ENCODE data around the gene BBIP1.
"Not testable (repeated sequence)": the region's sequence is repeated elsewhere in the genome, so short reads cannot be mapped to it uniquely, and the experiment has no call there.

The BBIP1 gene

DNA sequence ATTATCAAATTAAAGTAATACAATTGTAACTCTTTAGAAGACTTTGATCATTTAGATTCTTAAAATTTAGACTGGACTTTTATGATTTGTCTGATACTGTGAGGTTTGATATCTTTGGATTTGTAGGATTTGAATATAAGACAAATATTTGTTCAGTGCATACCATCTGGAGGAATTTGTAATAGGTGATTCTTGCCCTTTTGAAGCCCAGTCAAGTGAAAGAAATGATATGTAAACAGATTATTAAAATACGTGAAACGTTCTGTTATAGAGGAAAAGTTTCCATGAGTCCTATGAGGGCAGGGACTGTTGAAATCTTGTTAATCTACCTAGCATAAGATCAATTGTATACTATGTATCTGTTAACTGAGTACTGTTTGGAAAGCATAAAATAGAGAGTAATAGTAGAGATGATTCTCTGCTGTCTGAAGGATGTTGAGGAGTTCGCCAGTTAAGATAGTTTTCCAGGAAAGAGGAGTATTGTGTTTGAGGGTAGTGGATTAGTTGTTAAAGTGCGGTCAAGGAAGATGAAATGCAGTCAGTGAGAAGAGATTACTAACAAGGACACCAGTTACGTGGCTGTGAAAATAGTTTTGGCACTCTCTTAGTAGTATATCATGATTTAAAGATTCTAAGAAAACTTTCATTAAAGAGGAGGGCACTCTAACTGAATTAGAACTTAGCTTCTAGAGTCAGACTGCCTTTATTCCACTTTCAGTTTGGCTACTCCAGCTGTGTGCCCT, 32.9 kb downstream of the BBIP1 start:
- no peak for DNase-seq (ENCODE audit: low read depth in 3 of 3, low spot score in 1 of 3)

DNA sequence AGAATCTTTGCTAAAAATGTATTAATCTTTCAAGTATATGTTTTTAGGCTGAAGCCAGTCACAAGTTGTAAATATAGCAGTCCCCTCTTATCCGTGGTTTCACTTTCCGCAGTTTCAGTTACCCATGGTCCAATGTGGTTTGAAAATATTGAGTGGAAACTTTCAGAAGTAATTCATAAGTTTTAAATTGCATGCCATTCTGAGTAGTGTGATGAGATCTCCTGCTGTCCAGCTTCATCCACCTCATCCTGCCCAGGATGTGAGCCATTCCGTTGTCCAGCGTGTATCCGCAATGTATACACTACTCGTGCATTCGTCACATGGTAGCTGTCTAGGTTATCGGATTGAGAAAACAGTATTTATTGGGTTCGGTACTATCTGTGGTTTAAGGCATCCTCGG, 35.1 kb downstream of the BBIP1 start:
- DNase-seq (ENCODE audit: low read depth in 3 of 3, low spot score in 1 of 3): no peak

DNA sequence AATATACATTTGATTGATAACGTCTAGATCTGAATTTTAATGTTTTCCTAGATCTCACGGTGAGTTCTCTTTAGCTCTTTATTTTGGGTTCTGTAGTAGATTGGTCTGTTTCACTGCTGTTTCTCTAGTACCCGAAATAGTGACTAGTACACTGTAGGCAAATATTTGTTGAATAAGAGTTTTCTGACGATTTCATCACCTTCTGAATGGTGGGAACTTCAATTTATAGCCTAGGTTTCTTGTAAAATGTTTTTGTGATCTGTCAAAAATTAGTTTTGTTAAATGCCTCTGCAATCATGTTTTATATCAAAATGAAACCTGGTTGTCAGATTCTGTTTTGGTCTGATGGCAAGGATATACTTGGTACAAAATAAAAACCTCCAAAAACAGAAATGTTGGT, 37.1 kb downstream of the BBIP1 start:
- no peak for DNase-seq (ENCODE audit: low read depth in 3 of 3, low spot score in 1 of 3)

DNA sequence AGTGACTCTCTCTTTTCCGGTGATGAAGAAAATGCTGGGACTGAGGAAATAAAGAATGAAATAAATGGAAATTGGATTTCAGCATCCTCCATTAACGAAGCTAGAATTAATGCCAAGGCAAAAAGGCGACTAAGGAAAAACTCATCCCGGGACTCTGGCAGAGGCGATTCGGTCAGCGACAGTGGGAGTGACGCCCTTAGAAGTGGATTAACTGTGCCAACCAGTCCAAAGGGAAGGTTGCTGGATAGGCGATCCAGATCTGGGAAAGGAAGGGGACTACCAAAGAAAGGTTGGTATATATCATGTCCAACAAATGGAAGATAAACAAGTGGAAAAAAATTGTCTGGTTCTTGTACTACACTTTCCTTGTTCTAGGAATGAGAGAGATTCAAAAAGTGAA, 37.7 kb downstream of the BBIP1 start:
- DNase-seq (ENCODE audit: low read depth in 3 of 3, low spot score in 1 of 3): no peak

DNA sequence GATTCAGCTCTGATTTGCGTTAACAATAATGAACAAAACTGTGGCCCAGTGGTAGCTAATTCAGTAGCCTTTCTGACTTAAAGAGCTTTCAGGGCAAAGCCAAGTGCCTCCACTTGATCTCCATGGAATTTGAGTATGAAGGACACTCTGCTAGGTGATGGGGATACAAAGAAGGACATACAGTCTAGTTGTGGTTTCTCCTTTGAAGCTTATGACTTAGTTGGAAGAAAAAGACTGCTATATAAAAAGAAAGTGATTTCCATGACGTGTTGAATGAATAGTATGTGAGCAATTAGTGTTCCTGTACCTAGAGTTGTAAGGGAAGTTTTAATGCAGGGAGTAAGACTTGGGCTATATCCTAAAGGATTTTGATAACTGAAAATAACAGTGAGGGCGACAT, 39.0 kb downstream of the BBIP1 start:
- no peak for DNase-seq (ENCODE audit: low read depth in 3 of 3, low spot score in 1 of 3)

DNA sequence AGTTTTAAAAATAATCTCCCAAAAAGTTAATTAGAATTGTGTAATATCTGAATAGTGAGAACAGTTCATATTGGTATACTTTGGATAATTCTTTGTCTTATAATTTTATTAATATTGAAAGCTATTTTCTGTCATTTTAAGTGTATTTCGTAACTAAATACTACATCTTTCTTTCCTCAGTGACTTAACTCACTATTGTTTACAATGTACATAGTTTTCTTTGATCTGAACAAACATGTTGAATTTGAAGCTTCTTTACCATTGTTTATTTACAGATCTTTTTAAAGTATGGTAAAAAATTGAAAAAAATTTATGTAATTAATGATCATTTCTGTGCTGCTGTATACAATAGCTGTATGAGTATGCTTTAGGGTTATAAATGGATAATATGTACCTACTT, 42.2 kb downstream of the BBIP1 start:
- no peak for DNase-seq (ENCODE audit: low read depth in 3 of 3, low spot score in 1 of 3)

DNA sequence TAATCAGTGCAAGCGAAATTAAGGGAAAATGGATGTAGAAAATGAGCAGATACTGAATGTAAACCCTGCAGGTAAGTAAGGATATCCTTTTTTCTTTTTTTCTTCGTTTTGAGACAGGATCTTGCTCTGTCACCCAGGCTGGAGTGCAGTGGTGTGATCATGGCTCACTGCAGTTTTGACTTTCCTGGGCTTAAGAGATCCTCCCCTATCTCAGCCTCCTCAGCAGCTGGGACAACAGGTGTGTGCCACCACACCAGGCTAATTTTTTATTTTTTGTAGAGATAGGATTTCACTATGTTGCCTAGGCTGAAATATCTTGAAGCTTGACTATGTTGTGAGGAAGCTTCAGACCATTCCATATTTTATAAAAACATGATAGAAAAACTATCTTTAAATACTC, 43.0 kb downstream of the BBIP1 start:
- DNase-seq (ENCODE audit: low read depth in 3 of 3, low spot score in 1 of 3): no peak

DNA sequence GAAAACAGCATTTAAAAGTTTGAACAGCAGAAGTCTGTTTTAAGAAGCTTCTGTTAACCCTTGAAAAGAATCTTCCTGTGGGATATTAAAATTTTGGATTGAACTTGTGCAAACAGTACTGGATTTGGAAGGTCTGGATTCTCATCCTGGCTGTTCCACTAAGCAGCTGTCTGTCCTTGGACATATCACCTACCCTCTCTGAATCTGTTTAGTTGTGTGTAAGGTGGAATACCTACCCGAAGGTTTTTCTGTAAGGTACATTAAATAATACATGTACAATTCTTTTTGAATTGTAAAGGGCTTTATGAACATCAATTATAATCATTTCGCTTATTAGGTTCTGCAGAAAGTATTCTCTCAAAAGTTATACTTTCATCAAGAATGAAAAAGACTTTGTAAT, 45.0 kb downstream of the BBIP1 start:
- DNase-seq (ENCODE audit: low read depth in 3 of 3, low spot score in 1 of 3): no peak

DNA sequence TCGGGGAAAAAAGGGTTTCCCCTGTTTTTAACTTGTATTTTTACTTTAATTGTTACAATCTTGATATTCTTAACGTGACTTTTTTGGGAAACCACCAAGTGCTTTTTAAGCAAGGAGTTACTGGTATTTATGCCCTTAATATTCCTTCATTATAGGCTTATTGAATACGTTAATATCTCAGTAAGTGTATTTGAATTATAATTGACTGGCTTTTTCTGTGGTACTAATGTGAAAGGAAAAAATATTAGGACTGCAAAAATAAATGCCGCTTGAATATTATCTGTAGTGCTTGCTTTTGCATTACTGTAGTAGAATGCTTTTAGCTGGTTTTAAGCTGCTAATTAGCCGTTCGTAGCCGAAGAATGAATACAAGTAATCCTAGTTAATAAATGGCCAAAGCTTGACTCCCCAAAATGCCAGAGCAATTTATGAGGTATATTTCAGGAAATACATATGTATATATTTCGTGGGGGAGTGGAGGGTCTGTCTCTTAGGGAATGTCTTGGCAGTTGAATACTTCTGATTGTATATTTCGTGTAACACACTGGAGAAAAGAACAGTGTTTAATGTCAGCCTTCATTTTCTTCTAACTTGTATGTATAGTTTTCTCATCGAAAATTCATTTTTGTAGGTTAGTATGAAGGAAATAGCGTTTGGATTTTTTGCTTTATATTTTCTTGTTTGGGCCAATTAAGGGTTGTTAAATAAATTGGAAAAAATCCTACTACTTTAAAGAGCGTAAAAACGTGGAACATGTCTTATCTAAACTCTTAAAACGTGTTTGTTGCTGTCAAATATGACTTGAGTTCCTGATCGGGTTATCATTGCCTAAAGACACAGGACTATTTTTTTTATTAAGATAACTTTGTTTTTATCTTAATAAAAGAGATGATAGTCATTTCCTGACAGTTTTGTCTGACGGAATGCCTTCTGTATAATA, 45.7 kb downstream of the BBIP1 start:
- no peak for DNase-seq (ENCODE audit: low read depth in 3 of 3, low spot score in 1 of 3)

DNA sequence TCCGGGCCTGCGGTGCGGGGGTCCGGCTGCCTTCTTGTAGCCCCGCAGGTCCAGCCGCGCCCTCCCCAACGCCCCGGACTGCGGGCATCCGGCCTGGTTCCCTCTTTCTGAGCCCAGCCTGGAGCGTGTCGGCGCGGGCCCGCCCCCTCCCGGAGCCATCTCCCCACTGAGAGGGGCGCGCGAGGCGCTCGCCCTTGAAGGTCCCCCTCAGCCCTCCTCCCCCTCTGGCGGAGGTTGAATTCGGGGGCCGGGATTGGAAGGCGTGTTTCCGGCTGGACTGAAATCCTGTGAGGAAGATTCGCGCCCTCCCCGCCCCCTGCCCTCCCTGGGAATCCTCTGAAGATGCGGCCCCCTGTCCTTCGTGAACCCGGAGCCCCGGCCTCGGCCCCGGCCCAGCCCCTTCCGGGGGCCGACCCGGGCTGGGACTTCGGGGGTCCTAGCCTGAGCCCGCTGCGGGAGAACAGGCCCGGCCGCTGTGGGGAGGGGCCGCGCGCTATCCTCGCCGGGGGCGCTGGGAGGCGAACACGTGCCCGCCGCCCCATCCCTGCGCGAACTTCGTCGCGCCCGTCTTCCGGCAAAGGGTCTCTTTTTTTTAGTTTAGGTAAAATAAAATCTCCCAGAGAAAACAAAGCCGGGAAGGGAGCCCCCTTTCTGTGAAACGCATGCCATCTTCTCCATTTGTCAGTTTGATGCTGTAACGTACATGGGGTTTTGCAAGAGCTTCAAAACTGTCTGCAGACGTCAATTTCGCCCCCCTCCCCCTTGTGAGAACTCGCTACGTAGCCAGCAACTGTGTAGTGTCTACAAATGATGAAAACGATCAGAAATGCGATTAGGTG, 46.6 kb downstream of the BBIP1 start:
- peak; percentile 48 to 59 (median 51) for DNase-seq (ENCODE audit: low read depth in 3 of 3, low spot score in 1 of 3)

DNA sequence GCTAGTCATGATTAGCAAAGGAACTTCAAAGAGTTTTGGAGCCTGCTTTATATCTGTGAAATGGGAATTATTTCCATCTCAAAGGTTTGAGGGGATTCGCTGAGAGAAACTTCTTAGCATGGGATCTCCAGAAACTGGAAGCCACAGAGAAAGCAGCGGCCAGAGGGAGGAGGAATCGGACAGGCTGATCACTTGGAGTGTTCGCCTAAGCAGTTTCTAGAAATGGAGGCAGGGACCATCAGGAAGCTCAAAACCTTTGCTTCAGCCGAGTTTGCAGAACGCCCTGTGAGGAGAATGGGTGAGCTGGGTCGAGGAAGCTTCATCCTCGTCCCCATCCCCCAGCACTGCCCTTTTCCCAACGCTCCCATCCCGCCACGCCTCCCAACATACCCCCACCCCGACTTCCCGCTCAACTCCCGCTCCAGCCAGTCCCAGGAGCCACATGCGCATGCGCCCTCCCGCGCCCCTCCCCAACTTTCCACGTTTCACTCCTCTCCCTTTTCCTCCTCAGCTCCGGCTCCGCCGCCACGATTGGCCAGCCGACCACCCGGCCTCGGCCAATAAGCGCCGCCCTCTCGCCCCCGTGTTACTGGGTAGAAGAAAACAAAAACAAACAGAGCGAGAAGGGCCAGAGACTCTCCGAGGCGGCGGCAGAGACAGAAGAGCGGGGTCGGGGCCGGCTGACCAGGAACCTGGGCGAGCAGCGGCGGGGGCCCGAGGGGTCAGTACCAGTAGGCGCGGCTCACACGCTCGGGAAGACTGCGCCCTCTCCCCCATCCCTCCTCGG, 47.5 kb downstream of the BBIP1 start, which contains the start of gene PDCD4:
TSS of gene PDCD4 (plus strand) at position 631 of the 787 bp plus-strand sequence. CDS start 4,100 bp downstream, outside the sequence.
- peak; percentile 81 to 88 (median 84) for DNase-seq (ENCODE audit: low read depth in 3 of 3, low spot score in 1 of 3)

DNA sequence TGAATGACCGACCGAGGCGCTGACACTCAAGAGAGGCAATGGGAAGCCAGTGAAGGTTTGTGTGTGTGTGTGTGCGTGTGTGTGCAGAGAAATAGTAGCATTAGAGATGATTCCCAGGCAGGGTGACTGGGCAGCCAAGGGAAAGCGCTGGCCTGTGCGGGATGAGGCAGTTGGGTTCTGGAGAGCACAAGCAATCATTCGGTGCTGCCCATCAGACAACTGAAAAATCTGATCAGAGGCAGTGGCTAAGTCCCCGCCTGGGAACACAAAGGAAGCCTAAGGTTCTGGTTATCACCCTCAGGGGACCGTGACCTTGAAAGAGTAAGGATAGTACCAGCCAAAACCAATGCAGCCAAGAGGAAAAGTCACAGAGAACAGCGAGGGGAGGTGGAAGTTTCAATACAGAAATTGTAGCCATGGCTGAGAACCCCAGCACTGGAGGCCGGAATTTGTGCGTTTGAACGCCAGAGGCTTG, 48.1 kb downstream of the BBIP1 start:
- DNase-seq (ENCODE audit: low read depth in 3 of 3, low spot score in 1 of 3): no peak

DNA sequence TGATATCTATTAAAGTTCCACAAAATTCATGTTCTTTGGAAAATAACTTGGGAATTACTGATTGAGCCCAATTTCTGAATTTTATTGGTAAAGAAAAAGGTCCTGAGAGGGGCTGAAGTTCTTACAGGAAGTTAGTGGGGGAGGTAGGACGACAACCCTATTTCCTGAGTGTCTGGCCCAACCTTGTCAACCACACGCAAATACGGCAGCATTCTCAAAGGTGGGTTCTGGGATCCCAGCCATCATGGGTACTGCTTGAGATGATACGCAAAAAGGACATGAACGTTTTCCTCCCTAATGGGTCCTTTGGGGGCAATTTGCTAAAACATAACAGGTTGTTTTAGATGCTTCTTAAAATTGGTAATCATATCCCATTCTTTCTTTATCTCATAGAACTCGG, 50.0 kb downstream of the BBIP1 start:
- DNase-seq (ENCODE audit: low read depth in 3 of 3, low spot score in 1 of 3): no peak

DNA sequence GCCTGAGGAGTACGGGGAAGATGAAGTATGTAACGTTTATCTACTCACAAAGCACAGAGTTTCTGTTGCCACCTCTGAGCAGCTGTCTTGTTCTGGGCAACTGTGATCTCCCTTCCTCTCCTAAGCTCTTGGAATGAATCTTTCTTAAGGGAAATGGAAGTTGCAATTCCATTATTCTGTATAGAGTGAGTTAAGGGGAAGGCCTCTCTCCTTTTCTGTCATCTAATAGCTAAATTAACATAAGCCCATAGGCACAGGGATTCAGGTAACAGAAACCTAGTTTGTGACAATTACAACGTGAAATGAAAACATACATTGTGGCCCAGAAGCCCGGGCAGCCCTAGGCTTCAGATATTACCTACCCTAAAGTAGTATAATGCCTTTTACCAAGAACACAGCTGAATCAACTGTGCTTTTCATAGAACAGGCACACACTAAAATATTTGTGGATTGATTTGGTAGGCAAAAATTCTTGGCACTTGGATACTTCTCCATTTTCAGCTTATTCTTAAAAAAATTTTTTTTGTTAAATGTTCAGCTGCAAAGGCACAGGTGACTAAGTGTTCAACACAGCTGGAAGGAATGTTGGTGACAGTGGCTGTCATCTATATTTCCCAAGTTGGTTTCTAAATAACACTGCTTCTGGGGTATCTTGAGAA, 51.0 kb downstream of the BBIP1 start:
- no peak for DNase-seq (ENCODE audit: low read depth in 3 of 3, low spot score in 1 of 3)

DNA sequence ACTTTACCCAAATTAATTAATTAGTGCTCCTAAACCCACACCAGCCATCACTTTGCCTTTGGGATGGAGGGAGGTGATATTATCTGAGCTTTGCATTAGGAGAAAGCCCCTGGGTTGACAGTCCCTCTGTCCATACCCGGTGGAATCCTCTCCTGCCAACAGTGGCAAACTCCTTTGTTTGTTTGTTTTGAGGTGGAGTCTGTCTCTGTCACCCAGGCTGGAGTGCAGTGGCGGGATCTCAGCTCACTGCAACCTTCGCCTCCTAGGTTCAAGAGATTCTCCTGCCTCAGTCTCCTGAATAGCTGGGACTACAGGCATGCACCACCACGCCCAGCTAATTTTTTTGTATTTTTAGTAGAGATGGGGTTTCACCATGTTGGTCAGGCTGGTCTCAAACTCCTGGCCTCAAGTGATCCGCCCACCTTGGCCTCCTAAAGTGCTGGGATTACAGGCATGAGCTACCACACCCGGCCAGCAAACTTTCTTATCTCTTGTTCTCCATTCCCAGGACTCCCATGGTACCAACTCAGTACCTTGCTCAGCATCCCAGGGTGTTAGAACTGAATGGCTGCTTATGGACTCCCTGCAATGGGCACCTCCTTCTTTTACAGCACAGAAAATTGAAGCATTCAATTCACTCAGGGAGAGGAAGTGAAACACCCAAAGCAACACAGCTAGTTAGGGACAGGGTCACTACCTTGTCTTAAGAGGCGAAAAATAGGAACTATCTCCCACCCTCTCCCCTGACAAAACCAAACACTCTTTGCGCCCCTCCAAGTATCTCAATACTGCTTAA, 51.8 kb downstream of the BBIP1 start:
- DNase-seq (ENCODE audit: low read depth in 3 of 3, low spot score in 1 of 3): not testable (repeated sequence)

DNA sequence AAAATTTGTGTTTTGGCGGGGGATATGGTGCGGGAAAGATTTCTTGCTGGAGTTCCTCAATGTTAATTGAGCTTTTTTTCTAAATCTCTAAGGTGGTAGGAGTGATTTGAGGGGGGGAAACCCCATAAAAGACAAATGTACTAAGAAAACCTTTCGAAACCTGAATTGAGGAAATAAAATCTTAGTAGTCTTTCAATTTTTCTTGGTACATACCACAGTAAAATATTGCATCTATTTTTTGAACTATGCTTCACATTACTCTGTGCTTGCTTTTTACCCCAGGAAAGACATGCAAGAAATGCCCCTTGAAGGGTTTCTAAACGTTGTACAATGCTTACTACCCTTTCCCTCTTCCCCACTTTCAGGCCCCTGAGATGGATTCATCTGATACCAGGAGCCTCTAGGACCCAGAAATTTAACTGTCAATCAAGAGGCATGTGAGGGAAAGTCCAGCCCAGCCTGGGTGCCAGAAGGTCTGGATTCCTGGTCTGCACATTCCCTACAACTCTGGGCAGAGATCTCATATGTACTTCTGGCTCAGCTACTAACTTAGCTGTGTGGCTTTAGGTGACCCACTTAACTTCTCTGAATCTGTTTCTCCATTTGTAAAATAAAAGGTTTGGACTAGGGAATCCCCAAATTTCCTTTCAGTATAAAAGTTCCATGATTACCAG, 53.0 kb downstream of the BBIP1 start:
- DNase-seq (ENCODE audit: low read depth in 3 of 3, low spot score in 1 of 3): no peak

DNA sequence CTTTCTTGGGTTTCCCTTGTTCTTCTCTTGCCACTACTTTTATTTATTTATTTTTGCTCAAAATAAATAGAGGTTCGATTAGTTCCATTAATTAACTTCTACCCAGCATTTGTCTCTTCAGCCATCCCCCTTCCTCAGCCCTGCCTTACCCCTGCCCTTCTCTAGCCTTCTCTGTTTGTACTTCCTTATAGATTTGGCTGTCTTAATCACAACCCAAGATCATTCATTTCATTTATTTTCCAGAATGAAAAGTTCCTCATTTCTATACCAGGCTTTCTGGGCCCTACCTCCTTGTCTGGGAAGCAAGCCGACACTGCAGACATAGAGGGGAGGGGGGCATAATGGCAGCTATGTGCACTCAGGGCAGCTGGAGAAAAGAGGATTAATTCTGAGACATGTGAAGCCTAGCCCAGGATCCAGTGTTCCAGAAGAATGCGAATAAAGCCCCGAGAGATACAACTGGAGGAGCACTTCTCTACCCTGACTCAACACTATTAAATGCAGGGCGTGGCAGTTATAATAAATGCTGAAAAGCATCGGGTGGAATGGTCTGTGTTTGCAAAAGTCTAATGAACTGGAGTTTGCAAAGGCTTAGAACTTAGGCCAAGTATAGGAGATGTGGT, 53.7 kb downstream of the BBIP1 start:
- DNase-seq (ENCODE audit: low read depth in 3 of 3, low spot score in 1 of 3): no peak

DNA sequence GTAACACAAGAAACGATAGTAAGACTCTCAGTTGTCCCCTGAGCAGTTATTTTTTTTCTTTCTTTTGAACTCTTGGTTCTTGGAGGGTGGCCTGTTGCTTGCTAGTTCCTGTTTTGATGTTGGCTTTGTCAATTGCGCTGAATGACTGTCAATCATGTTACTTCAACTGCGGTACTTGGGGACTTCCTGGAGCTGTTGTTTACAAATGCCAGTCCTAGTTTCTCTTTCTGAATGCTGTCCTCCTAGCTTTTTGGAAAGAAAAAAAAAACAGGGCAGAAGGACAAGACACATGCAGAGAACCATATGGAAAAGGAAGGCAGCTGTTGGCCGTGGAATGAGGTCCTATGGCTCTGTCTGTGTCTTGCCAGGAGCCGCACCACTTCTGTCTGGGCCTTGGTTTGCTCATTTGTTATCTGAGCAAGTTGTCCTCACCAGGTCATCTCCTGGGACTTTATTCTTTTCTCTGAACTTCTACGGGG, 54.3 kb downstream of the BBIP1 start:
- no peak for DNase-seq (ENCODE audit: low read depth in 3 of 3, low spot score in 1 of 3)

Data from stimulated activated CD4-positive, alpha-beta T cell treated with anti-CD3 and anti-CD28 coated beads, TNF-alpha, amount 100 ng/mL, for 1 hour (primary cell).